DOHH2 (cell line): ENCODE results near the gene ZNF136.

ENCODE experiments used
- CTCF ChIP-seq: fragments of 200-600 bp; sonication (generic); IDR thresholded peaks from one replicate; pipeline ENCODE4 v1.5.1; 2014; ENCODE audit warnings: antibody characterized with exemption, mild to moderate bottlenecking, low read depth, low read length; ENCODE audit not compliant: poor library complexity, severe bottlenecking
- EZH2phosphoT487 ChIP-seq: fragments of 200-600 bp; sonication (generic); IDR thresholded peaks from 2 replicates; pipeline ENCODE4 v1.6.1; 2017; ENCODE audit warnings: borderline replicate concordance, mild to moderate bottlenecking, antibody characterized with exemption, low read length, moderate library complexity, mixed read lengths

- TF ChIP-seq CTCF (no peak), EZH2phosphoT487 (no peak)
These were observed 7.5 kb upstream of the ZNF136 start for GRCh38 chr19:12155324-12155860.
